Endothelial cell of umbilical vein (primary cell): ENCODE data around the gene SCAMP1. TPM values are rescaled to one million over a fixed set of nuclear protein-coding genes. Genes with fewer than 3 reads are reported as not detected.

Experiments used
- BruUV-seq: library from RNA; stranded (reverse); fragments of 400-500 nt; replicated peaks from 2 replicates; lab custom pipeline; 2021; lab: Mats Ljungman, UMichigan
- CTCF ChIA-PET: fragments of 300-600, 350-600 bp; sonication (Branson Sonifier 250); formaldehyde crosslinking; loops from one replicate; lab custom pipeline; 2021; ENCODE audit warnings: antibody characterized with exemption, inconsistent platforms; lab: Charles Lee
- POLR2A ChIA-PET: fragments of 300-600, 350-600 bp; sonication (Branson Sonifier 250); formaldehyde crosslinking; loops from one replicate; lab custom pipeline; 2021; ENCODE audit warnings: antibody characterized with exemption, inconsistent platforms; lab: Charles Lee
- DNase-seq: peaks from one replicate; pipeline ENCODE4 v3.0.0-alpha.2; 2011; ENCODE audit warnings: low read depth, low spot score
- FAIRE-seq: peaks from 2 replicates; lab custom pipeline; 2011; peaks lifted over from hg19 to GRCh38; lab: Jason Lieb, UNC
- H2AFZ ChIP-seq: 2 replicates; pipeline ENCODE4 v1.6.0; 2012; ENCODE audit warnings: low read depth, low read length, control low read depth, inconsistent platforms
- H3K27ac ChIP-seq: 2 replicates; pipeline ENCODE4 v1.5.1; 2011; ENCODE audit warnings: low read depth, mild to moderate bottlenecking, control low read depth, low read length, moderate library complexity; ENCODE audit not compliant: insufficient read depth
- H3K27me3 ChIP-seq, 2 experiments: 2 replicates each; pipeline versions ENCODE4 v1.6.0 to v1.6.1; 2011; ENCODE audit warnings: low read length in 2 of 2, mixed read lengths in 1 of 2; ENCODE audit not compliant: control insufficient read depth in 2 of 2, insufficient read depth in 2 of 2
- H3K36me3 ChIP-seq, 2 experiments: 2 replicates in 1 of 2; 3 replicates in 1 of 2; pipeline ENCODE4 v1.5.1; 2011; ENCODE audit warnings: low read length in 2 of 2, mild to moderate bottlenecking in 1 of 2, moderate library complexity in 1 of 2; ENCODE audit not compliant: control insufficient read depth in 2 of 2, insufficient read depth in 2 of 2; ENCODE audit errors: extremely low read depth in 1 of 2
- H3K4me1 ChIP-seq: 3 replicates; pipeline ENCODE4 v1.5.1; 2011; ENCODE audit warnings: mild to moderate bottlenecking, low read length; ENCODE audit not compliant: control insufficient read depth, insufficient read depth; ENCODE audit errors: extremely low read depth
- H3K4me2 ChIP-seq: 2 replicates; pipeline ENCODE4 v1.6.1; 2011; ENCODE audit warnings: low read length, control low read depth, mixed read lengths; ENCODE audit not compliant: insufficient read depth
- H3K4me3 ChIP-seq, 3 experiments: fragments of 200-600 bp in 1 of 3; sonication (generic), shearing (Covaris generic) in 1 of 3; replicated peaks in 1 of 3; 2 replicates each; pipeline ENCODE4 v1.5.1; 2011 to 2016; ENCODE audit warnings: control low read depth in 3 of 3, low read length in 3 of 3, mild to moderate bottlenecking in 2 of 3, inconsistent platforms in 1 of 3, low read depth in 1 of 3, moderate library complexity in 1 of 3; ENCODE audit not compliant: insufficient read depth in 1 of 3
- H3K79me2 ChIP-seq: 2 replicates; pipeline ENCODE4 v1.6.0; 2012; ENCODE audit warnings: low read length, inconsistent platforms; ENCODE audit not compliant: control insufficient read depth, insufficient read depth
- H3K9ac ChIP-seq: replicated peaks from 2 replicates; pipeline ENCODE3; 2011; ENCODE audit warnings: low read length, control low read depth; ENCODE audit not compliant: insufficient read depth; ENCODE audit errors: extremely low read depth
- H3K9me1 ChIP-seq: replicated peaks from 3 replicates; pipeline ENCODE4 v1.6.0; 2011; ENCODE audit warnings: mild to moderate bottlenecking, low read length; ENCODE audit not compliant: control insufficient read depth, insufficient read depth; ENCODE audit errors: extremely low read depth
- H3K9me3 ChIP-seq: replicated peaks from 2 replicates; pipeline ENCODE4 v1.5.1; 2012; ENCODE audit warnings: low read length, inconsistent platforms; ENCODE audit not compliant: control insufficient read depth, insufficient read depth
- H4K20me1 ChIP-seq: replicated peaks from 2 replicates; pipeline ENCODE3; 2011; ENCODE audit warnings: mild to moderate bottlenecking, low read length; ENCODE audit not compliant: control insufficient read depth, insufficient read depth; ENCODE audit errors: extremely low read depth
- EZH2 ChIP-seq: IDR thresholded peaks from 2 replicates; pipeline ENCODE4 v1.6.1; 2012; ENCODE audit warnings: borderline replicate concordance, low read depth, mild to moderate bottlenecking, moderate library complexity, low read length, inconsistent platforms; ENCODE audit not compliant: severe bottlenecking
- FOS ChIP-seq: IDR thresholded peaks from 2 replicates; pipeline ENCODE4 v1.6.1; 2011; ENCODE audit warnings: mild to moderate bottlenecking, low read length, moderate library complexity, borderline replicate concordance; ENCODE audit not compliant: insufficient read depth
- GATA2 ChIP-seq: IDR thresholded peaks from 2 replicates; pipeline ENCODE4 v1.7.0; 2011; ENCODE audit warnings: low read depth, mild to moderate bottlenecking, moderate library complexity, mixed read lengths, low read length; ENCODE audit not compliant: insufficient read length, insufficient read depth
- JUN ChIP-seq: IDR thresholded peaks from 2 replicates; pipeline ENCODE4 v1.6.1; 2011; ENCODE audit warnings: borderline replicate concordance, low read depth; ENCODE audit not compliant: insufficient read length, insufficient read depth
- MYC ChIP-seq: IDR thresholded peaks from one replicate; pipeline ENCODE4 v1.6.1; 2011; ENCODE audit warnings: mild to moderate bottlenecking, low read depth, low read length
- POLR2A ChIP-seq: IDR thresholded peaks from 2 replicates; pipeline ENCODE4 v1.6.1; 2012; ENCODE audit warnings: low read depth, mild to moderate bottlenecking, control low read depth, low read length
- POLR2AphosphoS5 ChIP-seq: IDR thresholded peaks from 2 replicates; pipeline ENCODE4 v1.6.1; 2012; ENCODE audit warnings: low read depth, mild to moderate bottlenecking, control low read depth, low read length, moderate library complexity; ENCODE audit not compliant: insufficient read depth
- dilution Hi-C: fragments of 300-500 bp; cut with MboI; formaldehyde crosslinking; loops from one replicate; pipeline ENCODE4 v1.15.0; 2019; ENCODE audit warnings: low sequenced_read_pairs; ENCODE audit not compliant: extremely low pct_ligation_motif_present
- intact Hi-C: fragments of 100-400 bp; cut with micrococcal nuclease; formaldehyde crosslinking; loops from one replicate; pipeline ENCODE4 v1.10.0; 2022
- polyA plus RNA-seq, 4 experiments: library from polyadenylated mRNA; depleted of rRNA in 3 of 4; stranded (reverse) in 3 of 4; unstranded in 1 of 4; fragments of >200 nt; gene quantifications; 2 replicates each; pipeline versions ENCODE4 v1.2.1 to v1.2.3, GENCODE V29; 2011 to 2012; ENCODE audit warnings: missing spikeins in 1 of 4
- total RNA-seq: library from RNA; stranded (reverse); gene quantifications from 2 replicates; pipeline ENCODE4 v1.2.3, GENCODE V29; 2021
- TF ChIP-seq, protein P1 (sequence below): IDR thresholded peaks from 2 replicates; pipeline ENCODE4 v1.6.1; 2011; ENCODE audit not compliant: insufficient read depth, insufficient read length
- TF ChIP-seq, protein P2 (sequence below), 2 donors: IDR thresholded peaks; 1 replicate in 1 of 2; 2 replicates in 1 of 2; pipeline ENCODE4 v1.5.1; 2011; ENCODE audit warnings: low read length in 2 of 2, mild to moderate bottlenecking in 2 of 2, moderate library complexity in 2 of 2, control low read depth in 1 of 2, inconsistent platforms in 1 of 2, low read depth in 1 of 2; ENCODE audit not compliant: insufficient read depth in 1 of 2; ENCODE audit errors: extremely low read depth in 1 of 2

Gene SCAMP1
- total and polyA plus RNA-seq, 2 donors (not counting 3 experiments of a cell fraction or from before 2014, with no cell fraction given): 13.7 to 29.0 TPM

DNA sequence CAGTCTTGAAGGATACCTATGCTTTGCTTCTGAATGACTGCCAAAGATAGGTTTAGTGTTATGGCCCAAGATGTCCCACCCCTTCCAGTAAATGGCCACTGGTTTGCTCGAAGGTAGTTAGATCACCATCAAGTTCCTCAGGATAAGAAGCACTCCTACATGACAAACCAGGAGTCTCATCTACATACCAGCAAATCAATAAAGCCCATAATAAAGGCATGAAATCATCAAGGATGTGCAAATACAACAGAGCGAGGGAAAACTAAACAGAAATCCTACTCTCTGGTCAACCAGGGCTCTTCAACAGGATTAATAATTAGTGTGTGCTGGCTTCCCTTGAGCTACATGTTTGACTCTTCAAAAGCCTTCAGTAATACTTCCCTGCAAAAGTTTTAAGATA is 147.1 kb downstream of the SCAMP1 start:
- Histone ChIP-seq H3K9me3 (no peaks in the 10 kb centered on the region), H3K36me3 (peaks cover 0 to 2% of the 10 kb centered on the region in 2 experiments), H3K9ac (no peak overlapping the region), H4K20me1 (no peaks in the 10 kb centered on the region), H3K9me1 (no peaks in the 10 kb centered on the region), H3K4me3 (no peak overlapping the region), H3K27me3 (no peaks in the 10 kb centered on the region), H3K4me1 (peaks cover 26% of the 10 kb centered on the region), H3K79me2 (no peaks in the 10 kb centered on the region), H3K4me2 (no peak overlapping the region), H3K27ac (no peak overlapping the region), H2AFZ (no peak overlapping the region)
- dilution Hi-C loops: no loop called here
- TF ChIP-seq MYC (no peak), EZH2 (no peak), POLR2A (no peak), FOS (no peak), GATA2 (no peak), POLR2AphosphoS5 (no peak)
- TF ChIP-seq, protein P1, sequence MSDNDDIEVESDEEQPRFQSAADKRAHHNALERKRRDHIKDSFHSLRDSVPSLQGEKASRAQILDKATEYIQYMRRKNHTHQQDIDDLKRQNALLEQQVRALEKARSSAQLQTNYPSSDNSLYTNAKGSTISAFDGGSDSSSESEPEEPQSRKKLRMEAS: no peak
- BruUV-seq: no TSS peak
- ChIA-PET POLR2A (no interaction called here), CTCF (interaction anchor here (1.4 to 2.2 kb wide), 3 partner anchors 11 to 35 kb away, joined by 4 to 9 read pairs (median 7); no protein-coding TSS in a partner anchor)
- intact Hi-C loops: no loop called here
- no peak for FAIRE-seq
- DNase-seq: no peak

DNA sequence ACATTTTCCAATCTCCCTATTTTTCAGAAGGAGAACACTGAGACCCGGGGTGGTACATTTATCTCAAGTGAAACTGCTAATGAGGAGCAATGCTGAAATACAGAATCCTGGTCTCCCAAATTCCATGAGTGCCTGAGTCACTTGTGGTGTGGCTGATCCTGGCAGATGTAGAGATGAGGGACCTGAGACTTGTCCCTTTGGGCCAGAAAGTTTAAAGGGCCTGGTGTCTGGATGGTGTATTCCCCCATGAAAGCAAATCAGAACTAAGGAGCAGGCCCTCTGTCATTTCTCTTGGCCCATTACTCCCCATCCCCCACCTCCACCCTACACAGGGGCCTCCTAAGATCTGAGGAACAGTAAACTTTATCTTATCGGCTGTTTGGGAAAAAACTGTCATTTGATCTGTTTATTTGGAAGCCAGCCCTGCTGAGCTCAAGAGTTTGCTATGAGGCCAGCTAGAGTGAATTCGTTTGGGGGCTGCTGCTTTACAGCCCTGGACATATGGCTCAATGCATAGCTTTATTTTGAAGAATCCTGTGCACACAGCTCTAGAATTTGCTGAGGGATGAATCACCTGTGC is 147.9 kb downstream of the SCAMP1 start:
- DNase-seq: no peak
- Histone ChIP-seq H3K27ac (no peak overlapping the region), H2AFZ (no peak overlapping the region), H3K36me3 (peaks cover 0 to 2% of the 10 kb centered on the region in 2 experiments), H3K79me2 (no peaks in the 10 kb centered on the region), H3K4me3 (no peak overlapping the region), H3K4me2 (no peak overlapping the region), H3K27me3 (no peaks in the 10 kb centered on the region), H3K9me3 (no peaks in the 10 kb centered on the region), H4K20me1 (no peaks in the 10 kb centered on the region), H3K9me1 (no peaks in the 10 kb centered on the region), H3K4me1 (peaks cover 26% of the 10 kb centered on the region), H3K9ac (no peak overlapping the region)
- no peak for FAIRE-seq
- POLR2A ChIA-PET: no interaction called here
- CTCF ChIA-PET: interaction anchor here (1.4 to 2.5 kb wide), 4 partner anchors 12 to 35 kb away, joined by 4 to 10 read pairs (median 8); no protein-coding TSS in a partner anchor
- intact Hi-C loops (no loop called here), dilution Hi-C loops (no loop called here)
- no peak for TF ChIP-seq POLR2AphosphoS5
- TF ChIP-seq MYC: no peak
- no peak for TF ChIP-seq FOS
- no peak for TF ChIP-seq GATA2
- TF ChIP-seq, protein P1: no peak
- no peak for TF ChIP-seq EZH2
- TF ChIP-seq POLR2A: no peak
- TF ChIP-seq, protein P2, sequence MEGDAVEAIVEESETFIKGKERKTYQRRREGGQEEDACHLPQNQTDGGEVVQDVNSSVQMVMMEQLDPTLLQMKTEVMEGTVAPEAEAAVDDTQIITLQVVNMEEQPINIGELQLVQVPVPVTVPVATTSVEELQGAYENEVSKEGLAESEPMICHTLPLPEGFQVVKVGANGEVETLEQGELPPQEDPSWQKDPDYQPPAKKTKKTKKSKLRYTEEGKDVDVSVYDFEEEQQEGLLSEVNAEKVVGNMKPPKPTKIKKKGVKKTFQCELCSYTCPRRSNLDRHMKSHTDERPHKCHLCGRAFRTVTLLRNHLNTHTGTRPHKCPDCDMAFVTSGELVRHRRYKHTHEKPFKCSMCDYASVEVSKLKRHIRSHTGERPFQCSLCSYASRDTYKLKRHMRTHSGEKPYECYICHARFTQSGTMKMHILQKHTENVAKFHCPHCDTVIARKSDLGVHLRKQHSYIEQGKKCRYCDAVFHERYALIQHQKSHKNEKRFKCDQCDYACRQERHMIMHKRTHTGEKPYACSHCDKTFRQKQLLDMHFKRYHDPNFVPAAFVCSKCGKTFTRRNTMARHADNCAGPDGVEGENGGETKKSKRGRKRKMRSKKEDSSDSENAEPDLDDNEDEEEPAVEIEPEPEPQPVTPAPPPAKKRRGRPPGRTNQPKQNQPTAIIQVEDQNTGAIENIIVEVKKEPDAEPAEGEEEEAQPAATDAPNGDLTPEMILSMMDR (IDR thresholded peaks at IDR 0.05; ENCODE audit: extremely low read depth in 1 of 2, insufficient read depth in 1 of 2, low read depth in 1 of 2, low read length in 2 of 2): no peak
- no peak for TF ChIP-seq JUN
- no TSS peak for BruUV-seq
